C4-2B (cell line): ENCODE data around the gene PFKP.

Source experiments
- H3K27ac ChIP-seq: fragments of 450-650 bp; 2 replicates; pipeline ENCODE4 v1.5.1; 2017
- ZFX ChIP-seq: fragments of 450-650 bp; IDR thresholded peaks from 2 replicates; pipeline ENCODE4 v1.6.1; 2017
- TF ChIP-seq, protein P1 (sequence below): fragments of 450-650 bp; conservative IDR thresholded peaks from 2 replicates; pipeline ENCODE4 v1.5.1; 2017; ENCODE audit warnings: mild to moderate bottlenecking

The PFKP gene

DNA sequence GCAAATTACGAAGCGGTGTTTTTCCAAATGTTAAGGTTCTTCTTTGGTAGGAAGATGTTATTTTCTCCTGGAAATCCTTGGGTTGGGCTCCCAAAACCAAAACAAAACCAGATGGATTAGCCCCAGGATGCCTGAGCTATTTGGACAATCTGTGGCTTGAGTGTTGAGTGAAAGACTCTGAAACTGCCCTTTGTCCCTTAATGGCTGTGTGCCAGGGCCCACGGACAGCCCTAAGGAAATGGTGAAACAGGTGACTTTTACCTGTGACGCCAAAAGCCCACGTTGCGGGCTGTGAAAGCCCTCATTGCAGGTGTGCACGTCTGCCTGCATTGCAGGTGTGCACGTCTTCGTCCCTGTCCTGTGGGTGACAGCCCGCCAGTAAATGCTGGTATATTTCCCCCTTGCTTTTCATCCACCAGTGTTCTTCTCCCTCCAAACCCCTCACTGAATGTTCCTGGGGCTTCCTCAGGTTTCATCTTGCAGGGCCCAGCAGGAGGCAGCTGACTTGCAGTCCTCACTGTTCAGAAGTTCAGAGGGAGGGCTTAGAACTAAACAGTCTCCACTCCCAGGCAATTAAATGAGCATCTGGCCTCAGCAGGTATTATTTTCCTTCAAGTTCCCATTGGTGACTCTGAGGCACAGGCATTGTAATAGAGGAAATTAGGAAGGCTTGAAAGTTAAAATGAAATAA, 10.7 kb downstream of the PFKP start:
- TF ChIP-seq ZFX = no peak
- TF ChIP-seq, protein P1, sequence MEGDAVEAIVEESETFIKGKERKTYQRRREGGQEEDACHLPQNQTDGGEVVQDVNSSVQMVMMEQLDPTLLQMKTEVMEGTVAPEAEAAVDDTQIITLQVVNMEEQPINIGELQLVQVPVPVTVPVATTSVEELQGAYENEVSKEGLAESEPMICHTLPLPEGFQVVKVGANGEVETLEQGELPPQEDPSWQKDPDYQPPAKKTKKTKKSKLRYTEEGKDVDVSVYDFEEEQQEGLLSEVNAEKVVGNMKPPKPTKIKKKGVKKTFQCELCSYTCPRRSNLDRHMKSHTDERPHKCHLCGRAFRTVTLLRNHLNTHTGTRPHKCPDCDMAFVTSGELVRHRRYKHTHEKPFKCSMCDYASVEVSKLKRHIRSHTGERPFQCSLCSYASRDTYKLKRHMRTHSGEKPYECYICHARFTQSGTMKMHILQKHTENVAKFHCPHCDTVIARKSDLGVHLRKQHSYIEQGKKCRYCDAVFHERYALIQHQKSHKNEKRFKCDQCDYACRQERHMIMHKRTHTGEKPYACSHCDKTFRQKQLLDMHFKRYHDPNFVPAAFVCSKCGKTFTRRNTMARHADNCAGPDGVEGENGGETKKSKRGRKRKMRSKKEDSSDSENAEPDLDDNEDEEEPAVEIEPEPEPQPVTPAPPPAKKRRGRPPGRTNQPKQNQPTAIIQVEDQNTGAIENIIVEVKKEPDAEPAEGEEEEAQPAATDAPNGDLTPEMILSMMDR = no peak
- H3K27ac ChIP-seq = no peak overlapping the region

DNA sequence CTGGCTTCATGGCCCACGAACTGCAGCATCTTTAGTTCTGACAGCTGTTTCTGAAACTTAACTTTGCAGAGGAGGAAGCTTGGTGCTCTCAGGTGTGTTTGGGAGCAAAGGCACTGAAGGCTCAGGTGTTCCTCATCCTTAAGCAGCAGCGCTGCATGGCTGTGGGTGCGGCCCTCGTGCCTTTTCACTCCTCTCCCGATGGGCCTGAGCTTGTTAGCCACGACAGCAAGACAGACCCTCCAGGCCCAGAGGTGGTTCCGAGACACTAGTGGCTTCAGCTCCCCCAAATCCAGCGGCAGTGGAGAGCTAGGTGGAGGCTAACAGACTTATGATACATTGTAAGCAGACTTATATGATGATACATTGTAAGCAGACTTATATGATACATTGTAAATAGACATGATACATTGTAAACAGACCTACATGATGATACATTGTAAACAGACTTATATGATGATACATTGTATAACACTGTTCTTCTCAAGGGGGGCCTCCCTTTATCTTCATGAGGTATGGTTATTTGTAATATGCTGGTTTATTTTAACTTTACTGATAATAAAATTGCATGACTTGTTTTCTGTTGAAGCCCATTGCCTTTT, 14.1 kb downstream of the PFKP start:
- no peak for TF ChIP-seq ZFX
- TF ChIP-seq, protein P1 = no peak
- H3K27ac ChIP-seq = no peak overlapping the region

DNA sequence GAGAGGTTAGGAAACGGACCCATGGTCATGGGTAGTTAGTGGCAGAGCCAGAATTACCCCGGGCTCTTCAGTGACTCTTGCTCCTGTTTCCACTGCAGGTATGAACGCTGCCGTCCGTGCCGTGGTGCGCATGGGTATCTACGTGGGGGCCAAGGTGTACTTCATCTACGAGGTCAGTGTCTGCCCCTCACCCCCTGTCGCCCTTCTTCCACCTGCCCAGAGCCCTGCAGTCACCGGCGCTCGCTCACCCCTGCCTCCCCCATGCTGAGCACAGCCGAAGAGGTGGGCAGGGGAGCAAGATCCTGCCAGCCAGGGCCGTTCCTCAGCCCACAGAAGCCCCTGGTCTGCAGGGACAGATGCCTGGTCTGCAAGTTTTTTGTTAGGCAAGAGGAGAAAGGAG, 14.9 kb downstream of the PFKP start:
- TF ChIP-seq, protein P1 = no peak
- TF ChIP-seq ZFX = no peak
- no peak overlapping the region for H3K27ac ChIP-seq

DNA sequence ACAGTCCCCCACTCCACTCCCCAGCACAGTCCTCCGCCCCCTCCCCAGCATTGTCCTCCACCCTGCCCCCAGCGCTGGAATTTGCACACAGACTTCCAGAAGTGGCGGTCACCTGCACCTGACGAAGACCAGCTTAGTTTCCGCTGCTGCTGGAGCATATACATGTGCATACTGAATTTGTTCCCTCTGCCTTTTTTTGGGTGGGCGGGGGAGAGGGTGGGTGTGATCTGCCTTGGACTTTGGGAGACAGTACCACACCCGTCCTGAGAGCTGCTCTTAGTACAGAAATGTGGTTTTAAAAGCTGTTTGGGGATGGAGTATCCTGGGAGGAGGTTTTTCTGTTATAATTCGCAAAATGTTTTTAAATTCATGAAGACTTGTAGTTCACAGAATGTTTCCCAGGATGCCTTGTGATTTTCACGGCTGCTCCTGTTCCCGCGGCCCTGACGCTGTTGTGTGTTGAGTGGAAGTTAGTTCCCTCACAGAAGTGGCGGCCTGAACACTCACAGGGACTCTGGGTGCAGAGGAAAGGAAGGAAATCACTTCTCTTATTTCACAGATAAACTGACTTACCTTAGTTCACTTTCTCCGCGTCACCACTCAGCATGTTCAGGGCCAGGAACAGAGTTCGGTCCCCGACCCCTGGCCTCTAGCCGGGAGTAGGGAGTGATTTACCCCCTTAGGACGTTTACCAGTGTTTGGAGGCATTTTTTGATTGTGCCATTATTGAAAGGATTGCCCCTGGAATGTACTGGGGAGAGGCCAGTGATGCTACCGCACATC, 18.6 kb downstream of the PFKP start:
- TF ChIP-seq, protein P1 = no peak
- no peak for TF ChIP-seq ZFX
- no peak overlapping the region for H3K27ac ChIP-seq

DNA sequence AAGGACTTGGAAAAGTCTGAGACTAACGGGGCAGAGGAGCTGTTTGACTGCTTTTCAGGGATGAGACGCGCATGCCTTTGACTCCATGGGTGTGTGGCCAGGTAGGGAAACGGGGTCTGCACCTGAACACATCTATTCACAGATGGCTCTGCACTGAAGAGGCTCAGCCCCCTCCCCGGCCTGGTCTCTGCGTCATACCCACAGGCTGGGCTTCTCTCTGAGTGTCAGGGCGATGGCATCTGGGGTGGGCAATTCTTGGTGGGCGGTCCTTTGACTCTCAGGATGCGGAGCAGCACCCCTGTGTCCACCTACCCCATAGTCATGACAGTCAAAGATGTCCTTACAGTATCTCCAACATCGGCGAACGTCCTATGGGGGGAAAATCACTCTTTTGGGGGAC, 23.0 kb downstream of the PFKP start:
- no peak overlapping the region; the same call in 1 of the 2 replicates for H3K27ac ChIP-seq
- TF ChIP-seq, protein P1 = no peak
- no peak for TF ChIP-seq ZFX

DNA sequence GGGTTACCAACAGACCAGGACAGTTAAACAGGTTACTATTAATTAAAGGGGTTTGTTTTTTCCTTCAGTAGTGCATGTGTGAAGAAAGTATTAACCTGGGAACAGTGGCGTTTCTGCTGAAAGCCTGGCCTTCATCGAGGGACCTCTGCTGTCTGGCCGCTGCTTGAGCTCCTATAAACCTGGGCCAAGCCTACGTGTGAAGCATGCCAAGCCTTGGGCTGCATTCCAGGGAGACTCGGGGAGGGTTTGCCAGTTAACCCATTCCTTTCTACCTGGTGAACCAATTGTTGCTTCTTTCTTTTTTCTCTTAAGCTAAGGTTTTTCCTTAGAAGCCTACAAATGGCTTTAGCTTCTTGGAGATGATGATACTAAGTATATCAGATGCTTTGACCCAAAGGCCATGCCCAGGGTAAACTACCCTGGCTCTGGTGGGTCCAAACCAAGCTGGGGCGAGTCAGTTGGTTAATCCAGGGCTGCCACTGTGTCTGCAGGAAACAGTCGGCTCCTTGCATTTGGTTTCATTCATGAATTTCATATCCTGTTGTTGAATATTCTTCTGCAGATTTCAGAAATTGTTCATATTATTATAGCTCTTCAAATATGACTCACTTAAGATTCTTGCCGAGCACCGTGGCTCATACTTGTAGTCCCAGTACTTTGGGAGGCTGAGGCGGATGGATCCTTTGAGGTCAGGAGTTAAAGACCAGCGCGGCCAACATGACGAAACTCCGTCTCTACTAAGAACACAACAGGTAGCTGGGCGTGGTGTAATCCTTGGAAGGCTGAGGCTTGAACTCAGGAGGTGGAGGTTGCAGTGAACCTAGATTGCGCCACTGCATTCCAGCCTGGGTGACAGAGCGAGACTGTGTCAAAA, 23.8 kb downstream of the PFKP start:
- no peak for TF ChIP-seq ZFX
- TF ChIP-seq, protein P1 = no peak
- no peak overlapping the region; the same call in 1 of the 2 replicates for H3K27ac ChIP-seq
